DMS53 treated with DMSO at 0.1 percent for 48 hours (cell line): Measurements from ENCODE around the gene MAP1A.
"Not testable (repeated sequence)": the region's sequence is repeated elsewhere in the genome, so short reads cannot be mapped to it uniquely, and the experiment has no call there.

Experiments
- DNase-seq: peaks from one replicate; lab custom pipeline; 2025; ENCODE audit not compliant: unreplicated experiment; lab: John Stamatoyannopoulos, UW

MAP1A gene

DNA sequence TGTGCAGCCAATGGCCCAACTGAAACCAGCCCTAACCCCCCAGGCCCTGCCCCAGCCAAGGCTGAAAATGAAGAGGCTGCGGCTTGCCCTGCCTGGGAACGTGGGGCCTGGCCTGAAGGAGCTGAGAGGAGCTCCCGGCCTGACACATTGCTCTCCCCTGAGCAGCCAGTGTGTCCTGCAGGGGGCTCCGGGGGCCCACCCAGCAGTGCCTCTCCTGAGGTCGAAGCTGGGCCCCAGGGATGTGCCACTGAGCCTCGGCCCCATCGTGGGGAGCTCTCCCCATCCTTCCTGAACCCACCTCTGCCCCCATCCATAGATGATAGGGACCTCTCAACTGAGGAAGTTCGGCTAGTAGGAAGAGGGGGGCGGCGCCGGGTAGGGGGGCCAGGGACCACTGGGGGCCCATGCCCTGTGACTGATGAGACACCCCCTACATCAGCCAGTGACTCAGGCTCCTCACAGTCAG is 11.2 kb downstream of the MAP1A start:
- DNase-seq, result no peak

DNA sequence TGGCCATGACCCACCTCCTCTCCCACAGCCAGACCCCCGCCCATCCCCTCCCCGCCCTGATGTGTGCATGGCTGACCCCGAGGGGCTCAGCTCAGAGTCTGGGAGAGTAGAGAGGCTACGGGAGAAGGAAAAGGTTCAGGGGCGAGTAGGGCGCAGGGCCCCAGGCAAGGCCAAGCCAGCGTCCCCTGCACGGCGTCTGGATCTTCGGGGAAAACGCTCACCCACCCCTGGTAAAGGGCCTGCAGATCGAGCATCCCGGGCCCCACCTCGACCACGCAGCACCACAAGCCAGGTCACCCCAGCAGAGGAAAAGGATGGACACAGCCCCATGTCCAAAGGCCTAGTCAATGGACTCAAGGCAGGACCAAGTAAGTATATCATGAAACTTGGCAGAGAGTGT is 11.7 kb downstream of the MAP1A start:
- no peak for DNase-seq

GRCh38 chr15:43529587-43530345 is 12.4 kb downstream of the MAP1A start:
- DNase-seq, result no peak

DNA sequence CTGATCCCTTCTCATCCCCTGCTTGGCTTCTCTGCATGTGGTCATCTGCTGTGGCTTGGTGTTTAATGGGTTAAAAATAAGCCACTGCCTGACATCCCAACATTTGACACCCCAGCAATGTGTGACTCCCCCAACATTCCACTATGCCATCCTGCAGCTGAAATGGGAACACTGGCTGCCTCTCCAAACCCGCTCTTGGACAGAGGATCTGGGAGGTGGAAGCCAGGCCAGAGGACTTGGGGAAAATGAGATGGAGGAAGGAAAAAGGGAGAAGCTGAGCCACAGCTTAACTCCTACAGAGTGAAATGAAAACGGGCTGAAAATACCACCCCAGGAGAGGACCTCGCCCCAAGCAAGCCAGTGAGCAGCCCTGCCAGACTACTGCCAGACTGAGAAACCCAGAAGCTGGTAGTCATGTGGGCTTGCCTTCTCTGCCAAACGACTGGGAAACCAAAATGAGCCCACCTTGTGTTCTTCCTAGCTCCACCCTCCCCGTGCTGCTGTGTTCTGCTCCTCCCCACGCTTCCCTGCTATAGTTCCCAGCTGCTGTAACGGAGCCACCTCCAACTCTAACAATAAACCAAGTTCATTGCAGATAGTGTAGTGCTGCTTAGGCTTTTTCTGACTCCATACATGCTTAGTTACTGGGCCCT is 13.7 kb downstream of the MAP1A start:
- no peak for DNase-seq

DNA sequence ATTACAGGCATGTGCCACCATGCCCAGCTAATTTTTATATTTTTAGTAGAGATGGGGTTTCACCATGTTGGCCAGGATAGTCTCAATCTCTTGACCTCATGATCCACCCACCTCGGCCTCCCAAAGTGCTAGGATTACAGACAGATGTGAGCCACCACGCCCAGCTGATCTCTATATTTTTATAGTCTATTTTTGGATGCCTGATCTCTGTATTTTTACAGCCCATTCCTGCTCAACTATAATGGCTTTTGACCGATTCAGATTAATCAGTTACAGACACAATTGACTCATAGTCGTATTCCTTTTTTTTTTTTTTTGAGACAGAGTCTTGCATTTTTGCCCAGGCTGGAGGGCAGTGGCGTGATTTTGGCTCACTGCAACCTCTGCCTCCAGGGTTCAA is 15.4 kb downstream of the MAP1A start:
- not testable (repeated sequence) for DNase-seq

DNA sequence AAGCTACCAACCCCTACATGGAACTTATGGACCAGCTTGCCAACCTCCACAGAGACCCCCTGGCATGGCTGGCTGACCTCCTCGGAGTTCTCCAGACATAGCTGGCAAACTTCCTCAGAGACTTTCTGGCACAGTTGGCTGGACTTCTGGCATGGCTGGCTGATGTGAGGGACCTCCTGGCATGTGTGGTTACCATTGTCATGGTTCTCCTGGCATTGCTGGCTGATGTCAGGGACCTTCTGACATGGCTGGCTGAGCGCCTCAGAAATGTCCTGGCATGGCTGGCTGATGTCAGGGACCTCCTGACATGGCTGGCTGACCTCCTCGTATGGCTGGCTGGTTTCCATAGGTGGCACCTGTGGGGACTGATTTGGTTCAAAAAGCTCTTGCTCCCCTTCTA is 17.5 kb downstream of the MAP1A start:
- no peak for DNase-seq

DNA sequence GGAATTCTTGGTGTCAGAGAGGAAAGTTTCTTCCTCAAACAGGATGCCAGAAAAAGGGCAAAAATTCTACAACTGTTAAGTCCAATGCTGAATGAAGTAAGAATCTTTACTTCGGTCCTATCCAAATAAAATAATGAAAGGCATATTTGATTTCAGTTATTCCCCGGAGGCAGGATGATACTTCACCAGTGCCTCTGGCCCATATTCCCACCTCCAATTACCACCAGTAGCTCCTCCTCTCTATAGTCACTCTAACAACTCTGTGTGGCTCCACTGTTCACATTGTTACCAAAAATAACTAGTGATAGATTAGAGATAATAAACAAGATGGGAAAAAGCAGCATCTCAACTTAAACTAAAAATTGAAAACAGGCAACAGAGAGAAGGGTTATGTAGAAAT is 20.7 kb downstream of the MAP1A start:
- no peak for DNase-seq

- DNase-seq, result no peak
These were observed 24.4 kb downstream of the MAP1A start for GRCh38 chr15:43541785-43542184.

DNA sequence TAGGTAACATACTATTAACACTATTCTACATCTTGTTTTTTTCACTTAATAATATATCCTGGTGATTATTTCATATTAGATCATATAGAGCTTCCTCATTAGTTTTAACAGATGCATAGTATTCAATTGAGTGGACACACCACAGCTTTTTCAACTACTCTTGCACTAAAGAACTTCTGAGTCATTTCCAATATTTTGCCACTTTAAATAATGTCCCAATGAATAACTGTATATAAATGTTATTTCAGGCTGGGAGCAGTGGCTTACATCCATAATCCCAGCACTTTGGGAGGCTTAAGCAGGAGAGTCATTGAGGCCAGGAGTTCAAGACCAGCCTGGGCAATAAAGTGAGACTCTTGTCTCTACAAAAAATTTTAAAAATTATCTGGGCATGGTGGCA is 26.9 kb downstream of the MAP1A start:
- DNase-seq, result no peak

DNA sequence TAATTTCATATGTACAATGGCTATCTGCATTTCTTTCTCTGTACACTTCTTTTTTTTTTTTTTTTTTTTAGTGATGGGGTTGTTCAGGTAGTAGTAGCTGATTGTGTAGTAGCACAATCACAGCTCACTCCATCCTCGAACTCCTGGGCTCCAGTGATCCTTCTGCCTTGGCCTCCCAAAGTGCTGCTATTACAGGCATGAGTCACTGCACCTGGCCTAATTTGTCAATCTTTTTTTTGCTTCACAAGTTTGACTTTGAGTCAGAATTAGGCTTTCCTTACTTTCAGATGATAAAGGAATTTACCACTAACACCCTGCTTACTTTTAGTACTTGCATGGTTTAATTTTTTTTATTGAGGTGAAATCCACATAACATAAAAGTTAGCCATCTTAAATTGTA is 28.0 kb downstream of the MAP1A start:
- no peak for DNase-seq

DNA sequence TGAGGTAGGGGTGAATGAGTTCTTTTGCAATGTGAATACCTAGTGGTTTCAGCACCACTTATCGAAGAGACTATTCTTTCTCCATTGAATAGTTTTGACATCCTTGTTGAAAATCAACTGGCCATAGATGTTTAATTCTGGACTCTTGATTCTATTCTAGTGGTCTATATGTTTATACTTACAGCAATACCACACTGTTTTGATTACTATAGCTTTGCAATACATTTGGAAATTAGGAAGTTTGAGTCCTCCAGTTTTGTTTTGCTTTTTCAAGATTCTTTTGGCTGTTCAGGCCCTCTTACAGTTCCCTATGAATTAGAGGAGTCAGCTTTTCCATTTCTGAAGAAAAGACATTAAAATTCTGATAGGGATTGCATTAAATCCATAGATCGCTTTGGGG is 30.1 kb downstream of the MAP1A start:
- no peak for DNase-seq

DNA sequence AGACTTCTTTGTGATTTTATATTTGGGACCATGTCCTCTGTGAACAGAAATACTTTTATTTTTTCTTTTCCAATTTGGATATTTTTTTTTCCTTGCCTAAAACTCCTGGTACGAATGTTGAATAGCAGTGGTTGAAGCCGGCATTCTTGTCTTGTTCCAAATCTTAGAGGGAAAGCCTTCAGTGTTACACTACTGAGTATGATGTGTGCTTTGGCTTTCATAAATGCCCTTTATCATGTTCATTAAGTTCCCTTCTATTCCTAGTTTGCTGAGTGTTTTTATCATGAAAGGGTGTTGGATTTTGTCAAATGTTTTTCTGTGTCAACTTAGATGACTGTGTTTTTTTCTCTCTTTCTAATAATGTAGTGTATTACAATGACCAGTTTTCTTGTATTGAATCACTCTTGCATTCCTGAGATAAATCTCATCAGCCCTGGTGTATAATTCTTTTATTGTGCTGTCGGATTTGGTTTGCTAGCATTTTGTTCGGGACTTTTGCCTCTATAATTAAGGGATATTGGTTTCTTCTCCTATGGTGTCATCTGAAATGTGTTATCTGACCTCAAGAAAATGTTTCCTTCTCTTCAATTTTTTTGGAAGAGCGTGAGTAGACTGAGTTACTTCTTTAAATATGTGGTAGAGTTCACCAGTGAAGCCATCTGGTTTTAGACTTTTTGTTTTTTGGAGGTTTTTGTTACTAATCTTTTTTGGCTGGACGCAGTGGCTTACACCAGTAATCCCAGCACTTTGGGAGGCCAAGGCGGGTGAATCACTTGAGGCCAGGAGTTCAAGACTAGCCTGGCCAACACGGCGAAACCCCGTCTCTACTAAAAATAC is 33.3 kb downstream of the MAP1A start:
- DNase-seq, result no peak

- DNase-seq, result no peak
These were observed 34.8 kb downstream of the MAP1A start for GRCh38 chr15:43552256-43552655.

- no peak for DNase-seq
These were observed 35.6 kb downstream of the MAP1A start for GRCh38 chr15:43552986-43553385.

DNA sequence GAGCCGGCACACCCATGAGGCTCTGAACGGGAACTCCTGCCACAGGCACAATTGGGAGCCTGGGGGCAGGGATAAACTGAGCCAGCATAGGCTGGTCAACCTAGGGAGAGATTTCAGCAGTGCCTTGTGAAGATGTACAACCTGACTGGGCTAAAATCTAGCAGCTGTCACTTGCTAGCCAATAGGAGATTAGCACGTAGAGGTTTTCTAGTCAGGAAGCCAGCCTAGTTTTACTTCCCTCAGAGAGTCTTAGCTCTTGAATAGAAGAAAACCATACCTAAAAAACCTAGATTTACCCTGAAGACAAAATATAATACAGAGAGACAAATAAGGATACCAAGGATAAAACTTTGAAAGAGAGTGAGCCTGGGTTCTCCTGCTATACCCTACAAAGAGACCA is 45.3 kb downstream of the MAP1A start:
- not testable (repeated sequence) for DNase-seq

GRCh38 chr15:43563793-43564192 is 46.4 kb downstream of the MAP1A start:
- DNase-seq, result not testable (repeated sequence)

GRCh38 chr15:43566615-43567014 is 49.2 kb downstream of the MAP1A start:
- DNase-seq, result not testable (repeated sequence)

GRCh38 chr15:43574607-43575006 is 57.2 kb downstream of the MAP1A start:
- not testable (repeated sequence) for DNase-seq
